HG02610 (cell line): ENCODE data around the gene LIN28B.
"Not testable (repeated sequence)": the region's sequence is repeated elsewhere in the genome, so short reads cannot be mapped to it uniquely, and the experiment has no call there.

ENCODE experiments used
- ATAC-seq: cut with Tn5 transposase; IDR thresholded peaks from one replicate; pipeline ENCODE4 v1.9.1; 2021; ENCODE audit warnings: mild to moderate bottlenecking, moderate library complexity; ENCODE audit not compliant: unreplicated experiment

The LIN28B gene

GRCh38 chr6:104956731-104957294 lies at the start of gene LIN28B:
Gene LIN28B, plus strand, starts transcription at chr6:104957107. Its CDS starts 144 bp downstream, at chr6:104957251.
- no peak for ATAC-seq

- no peak for ATAC-seq
These were observed 48.6 kb upstream of the LIN28B start for GRCh38 chr6:104908031-104908887.

GRCh38 chr6:104908888-104909525 lies 47.9 kb upstream of the LIN28B start:
- ATAC-seq, result no peak

- no peak for ATAC-seq
These were observed 35.0 kb upstream of the LIN28B start for GRCh38 chr6:104921896-104922295.

GRCh38 chr6:104928141-104928540 lies 28.8 kb upstream of the LIN28B start:
- no peak for ATAC-seq

GRCh38 chr6:104929353-104929752 lies 27.6 kb upstream of the LIN28B start:
- ATAC-seq, result no peak

- ATAC-seq, result no peak
These were observed 26.0 kb upstream of the LIN28B start for GRCh38 chr6:104930939-104931338.

GRCh38 chr6:104936766-104937535 lies 20.0 kb upstream of the LIN28B start:
- ATAC-seq, result no peak

GRCh38 chr6:104940238-104940892 lies 16.5 kb upstream of the LIN28B start:
- no peak for ATAC-seq

GRCh38 chr6:104940893-104941728 lies 15.8 kb upstream of the LIN28B start:
- ATAC-seq, result peak; percentile 92

GRCh38 chr6:104941729-104942091 lies 15.2 kb upstream of the LIN28B start:
- no peak for ATAC-seq

GRCh38 chr6:104943781-104944180 lies 13.1 kb upstream of the LIN28B start:
- no peak for ATAC-seq

- no peak for ATAC-seq
These were observed 7.7 kb upstream of the LIN28B start for GRCh38 chr6:104949206-104949605.

GRCh38 chr6:104951677-104952076 lies 5.2 kb upstream of the LIN28B start:
- no peak for ATAC-seq

GRCh38 chr6:104952911-104953399 lies 4.0 kb upstream of the LIN28B start:
- ATAC-seq, result no peak

GRCh38 chr6:104953400-104954189 lies 3.3 kb upstream of the LIN28B start:
- not testable (repeated sequence) for ATAC-seq

GRCh38 chr6:104954190-104954797 lies 2.6 kb upstream of the LIN28B start:
- no peak for ATAC-seq

GRCh38 chr6:104955491-104955890 lies 1.4 kb upstream of the LIN28B start:
- no peak for ATAC-seq
